Adipocyte (in vitro differentiated cells): ENCODE data around the gene PIEZO2.

ENCODE experiments used
- DNase-seq: peaks from one replicate; pipeline ENCODE4 v3.0.0-alpha.2; 2015; ENCODE audit warnings: low read depth
- H3K27me3 ChIP-seq: replicated peaks from 2 replicates; pipeline ENCODE4 v1.7.0; 2013; ENCODE audit warnings: mild to moderate bottlenecking, low read length, moderate library complexity; ENCODE audit not compliant: control insufficient read depth, insufficient read depth
- H3K36me3 ChIP-seq: 2 replicates; pipeline ENCODE4 v1.7.0; 2013; ENCODE audit warnings: low read length, mild to moderate bottlenecking, moderate library complexity; ENCODE audit not compliant: control insufficient read depth, insufficient read depth, severe bottlenecking
- H3K4me1 ChIP-seq: 2 replicates; pipeline ENCODE4 v1.7.0; 2013; ENCODE audit warnings: mild to moderate bottlenecking, low read length, moderate library complexity; ENCODE audit not compliant: control insufficient read depth, insufficient read depth
- H3K4me3 ChIP-seq: 2 replicates; pipeline ENCODE4 v1.7.0; 2013; ENCODE audit warnings: mild to moderate bottlenecking, low read length, moderate library complexity
- H3K9ac ChIP-seq: 2 replicates; pipeline ENCODE4 v1.7.0; 2013; ENCODE audit warnings: mild to moderate bottlenecking, low read length, moderate library complexity
- H3K9me3 ChIP-seq: 2 replicates; pipeline ENCODE4 v1.7.0; 2013; ENCODE audit warnings: mild to moderate bottlenecking, low read length, moderate library complexity; ENCODE audit not compliant: control insufficient read depth

PIEZO2 gene

DNA sequence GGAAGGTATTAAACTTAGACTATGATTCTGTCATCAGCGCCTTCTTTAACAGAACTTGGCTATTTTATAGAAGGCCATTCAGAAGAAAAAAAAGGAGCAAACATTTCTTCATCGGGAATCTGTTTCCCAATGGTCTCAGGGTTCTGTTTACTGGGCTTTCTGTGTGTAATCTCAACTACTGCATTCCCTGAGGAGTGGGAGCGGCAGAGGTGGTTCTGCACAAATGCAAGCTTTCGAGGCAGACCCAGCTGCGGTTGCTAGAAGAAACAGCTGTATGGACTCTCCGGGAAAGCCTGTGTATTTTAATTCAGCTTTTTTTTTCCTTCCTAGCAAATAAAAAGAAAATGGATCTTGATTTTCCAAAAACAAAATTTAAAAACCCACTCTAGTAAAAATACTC is 372.9 kb downstream of the PIEZO2 start:
- no peak for DNase-seq
- H3K27me3 ChIP-seq: peaks cover 54% of the 10 kb centered on the region
- H3K9me3 ChIP-seq: peaks cover 7% of the 10 kb centered on the region
- no peaks in the 10 kb centered on the region for H3K36me3 ChIP-seq
- no peak overlapping the region for H3K9ac ChIP-seq
- H3K4me1 ChIP-seq: no peaks in the 10 kb centered on the region
- H3K4me3 ChIP-seq: no peak overlapping the region

DNA sequence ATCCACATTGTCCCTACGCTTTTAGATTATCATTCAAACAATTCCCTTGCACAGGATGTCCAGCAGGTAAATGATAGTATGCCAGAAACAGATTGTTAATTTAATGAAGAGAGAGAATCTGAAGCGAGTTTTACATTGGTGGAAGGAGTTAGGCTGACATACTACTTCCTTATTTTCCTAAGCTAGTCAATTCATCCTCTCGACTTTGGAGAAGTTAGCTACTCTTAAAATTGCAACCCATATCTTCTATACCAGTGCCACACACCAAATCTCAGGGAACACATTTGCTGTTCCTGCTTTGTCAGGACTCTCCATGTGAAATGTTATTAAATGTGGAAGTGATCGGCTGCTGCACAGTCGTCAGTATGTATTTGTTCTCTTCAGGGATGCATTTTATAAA is 374.3 kb downstream of the PIEZO2 start:
- peaks cover 7% of the 10 kb centered on the region for H3K9me3 ChIP-seq
- no peaks in the 10 kb centered on the region for H3K36me3 ChIP-seq
- no peak overlapping the region for H3K9ac ChIP-seq
- H3K27me3 ChIP-seq: peaks cover 54% of the 10 kb centered on the region
- no peaks in the 10 kb centered on the region for H3K4me1 ChIP-seq
- no peak for DNase-seq
- no peak overlapping the region for H3K4me3 ChIP-seq

DNA sequence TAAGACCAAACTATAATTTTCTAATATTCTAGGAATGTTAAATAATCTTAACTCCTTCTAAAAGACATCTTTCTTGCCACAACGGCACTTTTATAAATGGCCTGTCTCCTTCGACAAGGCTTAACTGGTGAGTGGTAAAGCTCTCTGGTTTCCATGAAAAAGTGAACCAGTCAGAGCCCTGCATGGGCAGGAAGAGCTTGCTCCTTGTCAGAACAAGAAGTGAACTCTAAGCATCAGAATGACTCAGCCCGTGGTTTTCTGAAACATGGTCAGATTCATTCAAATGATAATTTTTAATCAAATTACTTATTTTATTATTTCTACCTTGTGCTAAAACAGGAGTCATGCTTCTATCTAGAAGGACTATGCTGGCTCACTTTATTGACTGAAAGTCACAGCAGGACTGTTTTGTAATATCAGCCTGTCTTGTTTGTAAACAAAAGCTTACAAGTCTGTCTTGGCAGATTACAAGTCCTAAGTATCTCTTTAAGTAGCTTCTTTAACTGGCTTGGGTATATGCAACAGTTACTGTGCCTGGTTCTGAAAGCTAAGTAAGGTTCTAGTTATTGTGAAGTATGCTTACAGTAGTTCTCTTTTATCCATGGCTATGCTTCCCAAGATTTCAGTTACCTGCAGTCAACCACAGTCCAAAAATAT is 378.2 kb downstream of the PIEZO2 start:
- H3K36me3 ChIP-seq: no peaks in the 10 kb centered on the region
- peak; percentile 17 for DNase-seq
- peaks cover 7% of the 10 kb centered on the region for H3K9me3 ChIP-seq
- H3K4me3 ChIP-seq: no peak overlapping the region
- H3K4me1 ChIP-seq: no peaks in the 10 kb centered on the region
- peaks cover 63% of the 10 kb centered on the region for H3K27me3 ChIP-seq
- no peak overlapping the region for H3K9ac ChIP-seq

DNA sequence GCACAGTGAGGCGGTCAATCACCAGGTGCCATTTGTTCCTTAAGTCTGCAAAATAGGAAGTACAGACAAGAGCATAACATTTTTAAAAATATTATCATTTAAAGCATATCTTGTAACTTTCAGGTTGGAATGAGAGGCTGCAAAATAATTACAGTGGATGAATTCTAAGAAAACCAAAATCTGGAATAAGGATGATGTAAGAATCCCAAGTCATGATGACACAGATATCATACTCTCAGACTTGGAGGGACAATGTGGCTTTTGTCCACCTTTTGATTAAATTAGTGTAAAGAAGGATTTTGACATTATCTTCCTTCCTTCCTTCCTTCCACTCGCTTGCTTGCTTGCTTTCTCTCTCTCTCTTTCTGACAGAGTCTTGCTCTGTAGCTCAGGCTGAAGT is 379.1 kb downstream of the PIEZO2 start:
- no peak overlapping the region for H3K4me3 ChIP-seq
- peaks cover 67% of the 10 kb centered on the region for H3K27me3 ChIP-seq
- no peaks in the 10 kb centered on the region for H3K4me1 ChIP-seq
- H3K9ac ChIP-seq: no peak overlapping the region
- peaks cover 7% of the 10 kb centered on the region for H3K9me3 ChIP-seq
- H3K36me3 ChIP-seq: no peaks in the 10 kb centered on the region
- DNase-seq: no peak

DNA sequence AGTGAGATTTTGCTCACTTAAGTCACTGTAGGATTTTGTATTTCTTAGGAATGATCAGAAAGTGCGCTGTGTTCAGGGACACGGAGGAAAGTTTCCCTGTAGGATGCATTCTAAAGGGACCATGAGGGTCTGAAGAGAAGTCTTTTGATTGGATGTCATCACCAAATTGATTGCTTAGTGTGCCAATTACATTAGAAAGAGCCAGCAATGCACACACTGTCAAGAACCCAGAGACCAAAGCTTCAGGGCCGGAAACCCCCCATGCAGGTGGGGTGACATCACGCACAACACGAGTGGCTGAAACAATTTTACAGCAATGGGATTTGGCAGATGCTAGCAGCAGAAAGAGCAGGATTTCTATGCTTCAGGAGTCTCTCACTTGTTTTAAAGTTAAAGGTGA is 381.1 kb downstream of the PIEZO2 start:
- DNase-seq: no peak
- no peak overlapping the region for H3K4me3 ChIP-seq
- no peak overlapping the region for H3K9ac ChIP-seq
- peaks cover 7% of the 10 kb centered on the region for H3K9me3 ChIP-seq
- H3K4me1 ChIP-seq: no peaks in the 10 kb centered on the region
- H3K27me3 ChIP-seq: peaks cover 53% of the 10 kb centered on the region
- no peaks in the 10 kb centered on the region for H3K36me3 ChIP-seq

DNA sequence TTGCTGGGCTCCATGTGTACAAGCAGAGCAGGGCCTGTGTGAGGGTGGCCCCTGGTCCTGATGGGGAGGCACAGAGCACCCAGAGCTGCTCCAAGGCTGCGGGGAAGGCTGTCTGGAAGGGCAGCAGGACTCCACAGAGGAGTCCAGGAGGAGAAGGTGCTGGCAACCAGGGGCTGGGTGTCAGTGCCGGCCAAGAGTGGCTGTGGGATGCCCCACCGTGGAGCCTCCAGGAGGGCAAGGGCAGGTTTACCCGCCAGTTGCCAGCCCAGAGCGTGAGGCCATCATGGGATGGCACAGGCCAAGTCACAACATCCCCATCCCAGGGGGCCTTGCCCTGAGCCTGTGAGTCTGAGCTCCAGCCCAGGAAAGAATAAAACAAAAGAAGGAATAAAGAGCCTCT is 381.7 kb downstream of the PIEZO2 start:
- H3K36me3 ChIP-seq: no peaks in the 10 kb centered on the region
- H3K27me3 ChIP-seq: peaks cover 48% of the 10 kb centered on the region
- no peaks in the 10 kb centered on the region for H3K4me1 ChIP-seq
- no peak overlapping the region for H3K9ac ChIP-seq
- no peak overlapping the region for H3K4me3 ChIP-seq
- no peak for DNase-seq
- H3K9me3 ChIP-seq: peaks cover 7% of the 10 kb centered on the region

DNA sequence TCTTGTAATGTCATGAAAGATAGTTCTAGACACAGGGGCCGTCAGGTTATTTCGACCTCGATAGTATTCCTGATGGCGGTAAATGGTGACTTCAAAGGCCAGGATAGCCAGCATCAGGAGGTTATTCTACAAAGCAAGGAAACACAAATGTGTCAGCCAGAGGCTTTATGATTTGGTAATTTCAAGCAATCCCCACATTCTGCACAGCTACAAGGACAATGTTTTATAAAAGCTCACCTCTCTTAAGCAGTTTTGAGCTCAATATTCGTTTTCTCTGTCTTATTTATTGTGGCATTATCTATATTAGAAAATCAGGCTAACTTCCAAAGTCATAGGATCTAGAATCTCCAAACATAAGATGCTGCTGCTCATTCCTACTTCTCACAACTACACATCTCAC is 388.4 kb downstream of the PIEZO2 start:
- DNase-seq: no peak
- Histone ChIP-seq H3K4me1 (no peaks in the 10 kb centered on the region), H3K9me3 (peaks cover 2% of the 10 kb centered on the region), H3K9ac (no peak overlapping the region), H3K27me3 (peaks cover 25% of the 10 kb centered on the region), H3K36me3 (no peaks in the 10 kb centered on the region), H3K4me3 (no peak overlapping the region)

DNA sequence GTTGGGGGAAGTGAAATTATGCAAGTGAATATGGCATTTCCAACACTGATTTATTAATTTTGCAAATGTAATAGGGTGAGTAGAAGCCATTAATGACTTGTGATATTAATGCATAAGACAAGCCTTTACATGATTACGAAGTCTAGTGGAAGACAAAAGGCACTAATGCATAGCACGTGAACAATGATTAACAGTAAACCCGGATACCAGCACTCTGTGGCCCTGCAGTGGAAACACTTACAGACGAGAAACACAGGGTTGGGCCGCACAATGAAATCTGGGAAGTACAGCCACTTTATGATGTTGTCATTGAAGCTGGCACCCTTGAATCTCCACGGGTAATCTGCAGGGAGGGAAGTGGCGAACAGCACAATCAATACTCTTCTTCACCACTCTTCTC is 390.1 kb downstream of the PIEZO2 start:
- Histone ChIP-seq H3K36me3 (no peaks in the 10 kb centered on the region), H3K9me3 (peaks cover 3% of the 10 kb centered on the region), H3K9ac (no peak overlapping the region), H3K4me1 (no peaks in the 10 kb centered on the region), H3K27me3 (peaks cover 29% of the 10 kb centered on the region), H3K4me3 (no peak overlapping the region)
- no peak for DNase-seq

DNA sequence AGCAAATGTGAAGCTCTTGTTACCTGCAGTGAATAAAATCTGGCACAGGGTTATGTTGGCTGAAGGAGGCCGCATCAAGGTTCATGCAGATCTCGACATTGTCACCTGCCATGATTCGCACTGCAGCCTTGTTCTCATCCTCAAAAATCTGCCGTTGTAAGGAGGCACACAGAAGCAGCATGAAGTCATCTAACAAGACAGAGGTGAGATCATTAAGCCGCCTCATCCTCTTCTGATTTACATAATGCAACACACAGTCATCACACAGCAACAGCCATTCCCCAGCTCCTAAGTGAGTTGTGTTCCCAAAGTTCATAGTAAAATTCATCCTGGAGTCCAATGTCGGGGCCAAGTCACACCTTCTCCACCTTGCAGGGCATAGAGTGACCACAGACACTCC is 391.4 kb downstream of the PIEZO2 start:
- no peak for DNase-seq
- no peaks in the 10 kb centered on the region for H3K4me1 ChIP-seq
- H3K36me3 ChIP-seq: no peaks in the 10 kb centered on the region
- H3K9me3 ChIP-seq: peaks cover 3% of the 10 kb centered on the region
- H3K4me3 ChIP-seq: no peak overlapping the region
- H3K27me3 ChIP-seq: peaks cover 37% of the 10 kb centered on the region
- no peak overlapping the region for H3K9ac ChIP-seq

DNA sequence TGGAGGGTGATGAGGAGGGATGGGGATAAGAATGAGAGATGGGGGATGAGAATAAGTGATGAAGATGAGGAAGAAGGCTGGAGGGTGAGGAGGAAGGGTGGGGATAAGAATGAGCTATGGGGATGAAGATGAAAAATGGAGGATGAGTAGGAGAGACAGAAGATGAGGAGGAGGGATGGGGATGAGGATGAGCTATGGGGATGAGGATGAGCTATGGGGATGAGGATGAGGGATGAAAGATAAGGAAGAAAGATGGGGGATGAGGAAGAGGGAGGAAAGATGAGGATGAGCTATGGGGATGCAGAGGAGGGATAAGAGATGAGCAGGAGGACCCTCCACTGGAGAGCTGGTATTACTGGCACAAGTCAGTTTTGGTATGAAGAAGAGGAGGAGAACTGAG is 392.0 kb downstream of the PIEZO2 start:
- Histone ChIP-seq H3K9ac (no peak overlapping the region), H3K4me1 (no peaks in the 10 kb centered on the region), H3K4me3 (no peak overlapping the region), H3K9me3 (peaks cover 3% of the 10 kb centered on the region), H3K27me3 (peaks cover 43% of the 10 kb centered on the region), H3K36me3 (no peaks in the 10 kb centered on the region)
- no peak for DNase-seq

DNA sequence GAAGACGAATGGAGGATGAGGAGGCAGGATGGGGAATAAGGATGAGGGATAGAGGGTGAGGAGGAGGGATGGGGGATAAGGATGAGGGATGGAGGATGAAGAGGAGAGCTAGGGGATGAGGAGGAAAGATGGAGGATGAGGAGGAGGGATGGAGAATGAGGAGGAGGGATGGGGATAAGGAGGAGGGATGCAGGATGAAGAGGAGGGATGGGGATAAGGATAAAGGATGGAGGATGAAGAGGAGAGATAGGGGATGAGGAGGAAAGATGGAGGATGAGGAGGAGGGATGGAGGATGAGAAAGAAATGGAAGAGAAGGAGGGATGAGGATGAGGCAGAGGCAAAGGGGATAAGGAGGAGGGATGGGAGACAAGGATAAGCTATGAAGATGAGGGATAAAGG is 393.5 kb downstream of the PIEZO2 start:
- H3K4me3 ChIP-seq: no peak overlapping the region
- H3K9me3 ChIP-seq: peaks cover 3% of the 10 kb centered on the region
- no peak overlapping the region for H3K9ac ChIP-seq
- no peak for DNase-seq
- peaks cover 55% of the 10 kb centered on the region for H3K27me3 ChIP-seq
- no peaks in the 10 kb centered on the region for H3K4me1 ChIP-seq
- H3K36me3 ChIP-seq: no peaks in the 10 kb centered on the region

DNA sequence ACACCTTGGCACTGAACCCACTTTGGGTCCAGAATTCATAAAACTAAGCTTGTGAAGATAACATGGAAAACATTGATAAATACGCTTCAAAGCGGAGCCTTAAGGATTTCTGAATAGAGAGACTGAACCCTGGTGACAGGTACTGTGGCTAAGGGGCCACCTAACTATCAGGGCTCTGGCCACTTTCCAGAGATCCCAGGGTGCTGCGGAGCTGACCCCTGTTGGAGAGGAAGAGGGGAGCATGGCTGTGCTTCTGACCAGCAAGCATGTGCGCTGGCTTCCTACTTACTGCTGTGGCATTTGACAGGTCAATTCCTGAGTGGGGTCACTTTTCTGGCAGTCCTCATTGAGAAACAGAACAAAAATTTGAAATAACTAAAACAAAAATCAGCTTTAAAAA is 395.2 kb downstream of the PIEZO2 start:
- Histone ChIP-seq H3K9me3 (peaks cover 3% of the 10 kb centered on the region), H3K4me3 (no peak overlapping the region), H3K9ac (no peak overlapping the region), H3K36me3 (no peaks in the 10 kb centered on the region), H3K4me1 (no peaks in the 10 kb centered on the region), H3K27me3 (peaks cover 61% of the 10 kb centered on the region)
- no peak for DNase-seq
